SKM-1 treated with dmso at 0.1 percent for 144 hours (cell line): ENCODE data around the gene ONECUT2.

Experiments used
- DNase-seq: peaks from one replicate; lab custom pipeline; 2025; ENCODE audit not compliant: unreplicated experiment; lab: John Stamatoyannopoulos, UW

Gene ONECUT2

DNA sequence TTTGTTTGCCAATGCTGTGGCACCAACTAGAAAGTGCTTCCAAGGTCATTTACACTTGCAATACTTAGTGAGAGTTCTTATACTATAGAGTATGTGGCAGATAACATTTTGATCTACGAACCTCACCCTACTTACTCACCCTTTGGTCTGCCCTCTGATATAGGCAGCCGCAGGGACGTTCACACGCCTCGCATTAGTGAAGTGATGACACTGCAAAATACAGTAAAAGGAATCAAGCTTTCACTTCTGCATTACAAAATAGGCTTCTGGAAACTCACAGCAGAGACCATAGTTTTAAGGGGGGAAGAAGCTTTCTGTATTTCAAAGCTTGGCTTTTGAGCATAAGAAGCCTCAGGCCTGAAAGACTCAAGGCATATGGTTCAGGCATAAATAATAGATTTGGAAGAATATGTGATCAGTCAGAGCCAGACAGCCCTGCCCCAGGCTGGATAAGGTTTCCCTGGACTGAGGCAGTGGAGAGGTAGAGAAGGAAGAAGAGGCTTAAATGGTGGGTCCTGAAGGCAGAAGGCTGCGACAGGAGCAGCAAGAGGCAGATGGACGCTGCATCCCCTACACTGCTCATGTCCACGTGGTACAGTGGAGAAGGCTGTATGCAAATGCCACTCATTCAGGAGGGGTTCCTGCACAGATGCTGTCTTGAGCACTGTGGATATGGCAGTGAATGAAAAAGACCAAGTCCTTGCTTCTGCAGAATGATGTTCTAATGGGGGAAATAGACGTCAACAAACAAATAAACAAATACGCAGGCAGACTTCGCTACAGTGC is 88.2 kb downstream of the ONECUT2 start:
- DNase-seq = peak; percentile 33

DNA sequence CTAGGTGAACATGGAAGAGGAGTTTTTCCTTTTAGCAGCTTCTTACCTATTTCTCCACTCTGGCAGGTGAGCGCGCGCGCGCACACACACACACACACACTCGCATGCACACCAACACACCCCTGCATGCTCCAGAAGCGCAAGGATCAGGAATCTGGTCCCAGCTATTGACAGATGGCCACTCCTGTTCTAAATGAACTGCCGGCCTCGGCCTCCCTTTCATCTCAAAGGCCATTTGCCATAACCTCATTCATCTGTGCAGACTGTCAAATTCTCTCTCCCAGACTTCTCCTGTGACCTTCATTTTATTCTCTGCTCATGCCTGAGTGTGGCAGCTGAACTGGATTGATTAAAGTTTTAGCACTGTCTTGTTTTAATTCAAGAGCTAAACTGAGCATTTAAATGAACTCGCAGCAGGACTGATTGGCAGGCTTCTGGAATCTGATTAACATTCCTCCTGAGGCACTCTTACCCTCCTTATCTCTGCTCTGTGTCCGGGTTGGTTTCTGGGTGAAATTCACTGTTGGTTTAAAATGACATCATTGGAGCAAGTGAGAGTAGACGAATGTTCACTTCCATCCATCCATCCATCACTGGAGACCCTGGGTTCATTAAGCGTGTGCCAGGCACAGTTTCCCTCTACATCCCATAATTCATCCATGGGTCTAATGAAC is 92.5 kb downstream of the ONECUT2 start:
- no peak for DNase-seq

DNA sequence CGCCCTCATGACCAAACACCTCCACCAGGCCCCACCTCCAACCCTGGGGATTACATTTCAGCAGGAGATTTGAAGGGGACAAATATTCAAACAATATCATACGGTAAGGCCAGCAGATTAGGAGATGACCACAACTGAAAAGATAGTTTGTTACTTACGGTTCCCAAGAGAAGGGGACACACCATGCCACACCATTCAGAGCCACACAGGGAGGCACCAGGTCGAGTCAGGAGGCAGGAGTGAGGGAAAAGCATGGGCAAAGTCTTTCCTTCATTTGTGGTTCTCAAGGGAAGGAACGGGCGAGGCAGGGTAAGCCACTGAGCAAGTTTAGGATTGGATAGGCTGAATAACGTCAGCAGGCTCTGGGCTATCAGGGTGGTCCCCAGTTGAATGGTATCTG is 94.0 kb downstream of the ONECUT2 start:
- DNase-seq = no peak

DNA sequence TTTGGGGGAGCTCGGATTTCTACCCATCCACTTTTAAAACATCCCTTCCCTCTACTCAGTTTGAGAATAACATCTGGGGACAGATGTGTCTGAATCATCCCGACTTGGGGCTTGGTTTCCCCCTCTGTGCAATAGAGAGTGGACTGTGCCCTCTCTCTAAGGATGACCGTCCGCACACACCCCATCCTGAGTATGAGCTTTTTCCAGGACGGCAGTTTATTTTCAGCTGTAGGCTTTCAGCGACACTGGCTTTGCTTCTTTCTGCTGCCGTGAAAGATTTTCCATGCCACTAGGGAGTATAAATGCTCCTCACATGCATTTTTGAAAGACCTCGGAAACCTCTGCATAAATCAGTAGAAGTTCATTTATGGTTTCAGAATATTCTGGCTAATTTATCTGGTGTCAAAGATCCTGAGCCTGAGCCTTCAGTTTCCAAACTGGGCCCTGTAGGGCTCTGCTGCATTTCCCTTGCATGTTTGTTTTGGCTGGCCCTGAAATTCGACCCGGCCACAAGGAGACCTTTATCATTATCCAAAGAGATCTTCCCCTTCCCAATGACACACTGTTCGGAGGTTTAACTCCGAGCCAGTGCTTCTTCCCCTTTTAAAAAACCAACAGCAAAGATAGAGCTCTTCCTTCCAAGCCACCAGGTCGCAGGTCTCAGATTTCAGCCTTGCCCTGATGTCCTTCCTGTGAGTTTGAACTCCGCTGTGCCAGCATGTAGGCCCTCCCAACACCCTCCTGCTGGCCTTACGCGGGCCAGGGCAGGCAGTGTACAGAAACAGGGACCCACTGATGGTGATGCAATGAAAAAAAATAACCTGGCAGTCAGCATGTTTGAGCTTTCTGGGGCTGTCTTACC is 98.1 kb downstream of the ONECUT2 start:
- peak; percentile 72 for DNase-seq

GRCh38 chr18:57533868-57534510 is 98.8 kb downstream of the ONECUT2 start:
- no peak for DNase-seq

- no peak for DNase-seq
Observed at GRCh38 chr18:57534511-57534909, 99.3 kb downstream of the ONECUT2 start.

GRCh38 chr18:57538614-57539013 is 103.4 kb downstream of the ONECUT2 start:
- no peak for DNase-seq

DNA sequence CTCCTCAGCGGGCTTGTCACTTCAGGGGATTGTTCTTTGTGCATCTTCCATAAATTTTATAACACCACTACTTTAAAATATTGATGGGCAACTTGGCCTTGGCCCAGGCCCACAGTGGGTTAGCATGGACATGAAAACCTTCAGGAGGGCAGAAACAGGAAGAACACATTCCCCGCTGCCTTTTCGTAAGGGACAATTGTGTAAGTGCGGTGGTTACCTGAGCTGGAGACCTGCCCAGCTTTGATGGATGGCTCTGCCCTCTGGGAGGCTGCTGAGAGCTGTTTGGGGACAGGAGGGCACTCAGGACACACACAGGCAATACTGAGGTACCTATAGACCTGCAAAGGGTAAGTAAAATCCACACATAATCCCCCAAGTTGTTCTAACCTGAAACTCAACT is 104.5 kb downstream of the ONECUT2 start:
- DNase-seq = no peak
